HG02870 (cell line): Measurements from ENCODE around the gene FRMD4A.
"Not testable (repeated sequence)": the region's sequence is repeated elsewhere in the genome, so short reads cannot be mapped to it uniquely, and the experiment has no call there.

Source experiments
- ATAC-seq: cut with Tn5 transposase; IDR thresholded peaks from one replicate; pipeline ENCODE4 v1.9.1; 2021; ENCODE audit warnings: mild to moderate bottlenecking, moderate library complexity; ENCODE audit not compliant: unreplicated experiment

FRMD4A gene

GRCh38 chr10:13924040-13924725 is 406.5 kb downstream of the FRMD4A start:
- no peak for ATAC-seq

- ATAC-seq = no peak
Measured at GRCh38 chr10:13922586-13922985, 408.1 kb downstream of the FRMD4A start.

GRCh38 chr10:13921941-13922340 is 408.8 kb downstream of the FRMD4A start:
- no peak for ATAC-seq

GRCh38 chr10:13921131-13921530 is 409.6 kb downstream of the FRMD4A start:
- not testable (repeated sequence) for ATAC-seq

- no peak for ATAC-seq
Measured at GRCh38 chr10:13920465-13920864, 410.3 kb downstream of the FRMD4A start.

- no peak for ATAC-seq
Measured at GRCh38 chr10:13920031-13920430, 410.7 kb downstream of the FRMD4A start.

- ATAC-seq = no peak
Measured at GRCh38 chr10:13917791-13918190, 412.9 kb downstream of the FRMD4A start.

- ATAC-seq = no peak
Measured at GRCh38 chr10:13916384-13916947, 414.3 kb downstream of the FRMD4A start.

- ATAC-seq = no peak
Measured at GRCh38 chr10:13915710-13916109, 415.0 kb downstream of the FRMD4A start.

- no peak for ATAC-seq
Measured at GRCh38 chr10:13913897-13914296, 416.8 kb downstream of the FRMD4A start.

GRCh38 chr10:13911821-13912520 is 418.8 kb downstream of the FRMD4A start:
- no peak for ATAC-seq

GRCh38 chr10:13909516-13910258 is 421.0 kb downstream of the FRMD4A start:
- no peak for ATAC-seq

- ATAC-seq = no peak
Measured at GRCh38 chr10:13908475-13908874, 422.2 kb downstream of the FRMD4A start.

GRCh38 chr10:13907570-13907969 is 423.2 kb downstream of the FRMD4A start:
- ATAC-seq = no peak

GRCh38 chr10:13905281-13905680 is 425.4 kb downstream of the FRMD4A start:
- no peak for ATAC-seq

GRCh38 chr10:13904064-13904463 is 426.7 kb downstream of the FRMD4A start:
- ATAC-seq = no peak

GRCh38 chr10:13902868-13903587 is 427.7 kb downstream of the FRMD4A start:
- no peak for ATAC-seq

- ATAC-seq = no peak
Measured at GRCh38 chr10:13899941-13900340, 430.8 kb downstream of the FRMD4A start.

GRCh38 chr10:13896146-13896545 is 434.6 kb downstream of the FRMD4A start:
- not testable (repeated sequence) for ATAC-seq

- no peak for ATAC-seq
Measured at GRCh38 chr10:13894412-13895093, 436.2 kb downstream of the FRMD4A start.
